HG02588 (cell line): Measurements from ENCODE around the gene DNAI1.
"Not testable (repeated sequence)": the region's sequence is repeated elsewhere in the genome, so short reads cannot be mapped to it uniquely, and the experiment has no call there.

Experiments used
- ATAC-seq: cut with Tn5 transposase; IDR thresholded peaks from one replicate; pipeline ENCODE4 v1.9.1; 2021; ENCODE audit warnings: mild to moderate bottlenecking, moderate library complexity; ENCODE audit not compliant: unreplicated experiment

Gene DNAI1

DNA sequence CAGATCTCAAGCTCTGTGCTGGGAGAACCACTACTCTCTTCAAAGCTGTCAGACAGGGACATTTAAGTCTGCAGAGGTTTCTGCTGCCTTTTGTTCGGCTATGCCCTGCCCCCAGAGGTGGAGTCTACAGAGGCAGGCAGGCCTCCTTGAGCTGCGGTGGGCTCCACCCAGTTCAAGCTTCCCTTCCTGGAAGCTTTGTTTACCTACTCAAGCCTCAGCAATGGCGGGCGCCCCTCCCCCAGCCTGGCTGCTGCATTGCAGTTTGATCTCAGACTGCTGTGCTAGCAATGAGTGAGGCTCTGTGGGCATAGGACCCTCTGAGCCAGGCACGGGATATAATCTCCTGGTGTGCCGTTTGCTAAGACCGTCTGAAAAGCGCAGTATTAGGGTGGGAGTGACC, 73.4 kb downstream of the DNAI1 start:
- not testable (repeated sequence) for ATAC-seq

DNA sequence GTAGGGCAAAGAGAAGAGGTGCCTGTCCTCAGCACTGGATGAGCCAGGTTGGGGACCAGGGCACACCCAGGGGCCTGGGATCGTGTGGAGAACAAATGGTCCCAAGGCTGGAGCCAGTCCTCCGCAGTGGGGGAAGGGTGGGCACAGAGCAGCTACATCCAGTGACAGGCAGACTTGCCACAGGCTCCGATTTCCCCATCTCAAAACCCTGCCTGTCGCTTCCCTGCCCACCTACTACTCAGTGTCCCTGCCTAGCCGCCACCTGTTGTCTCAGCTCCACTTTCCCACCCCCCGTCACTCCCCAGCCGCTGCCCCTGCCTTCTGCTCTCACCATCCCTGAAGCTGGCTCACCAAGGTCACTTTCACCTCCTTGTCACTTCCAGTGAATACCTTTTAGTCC, 78.1 kb downstream of the DNAI1 start:
- no peak for ATAC-seq

DNA sequence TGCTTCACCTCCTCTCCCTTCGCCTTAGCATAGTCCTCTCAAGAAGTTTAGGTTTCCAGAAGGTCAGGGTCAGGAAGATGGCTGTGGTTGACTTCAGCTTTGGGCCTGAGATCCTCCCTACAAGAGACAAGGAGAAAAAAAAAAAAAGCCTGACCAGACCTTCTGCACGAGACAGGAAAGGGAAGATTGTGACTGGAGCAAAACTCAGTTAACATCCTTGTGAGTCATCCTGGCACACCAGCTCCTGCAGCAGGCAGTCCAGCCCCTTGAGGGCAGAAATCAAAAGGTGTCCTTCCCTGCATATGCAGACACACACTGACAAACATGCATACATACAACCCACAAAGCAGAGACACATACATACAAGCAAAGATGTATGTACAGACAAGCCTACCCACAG, 82.2 kb downstream of the DNAI1 start:
- ATAC-seq = no peak

DNA sequence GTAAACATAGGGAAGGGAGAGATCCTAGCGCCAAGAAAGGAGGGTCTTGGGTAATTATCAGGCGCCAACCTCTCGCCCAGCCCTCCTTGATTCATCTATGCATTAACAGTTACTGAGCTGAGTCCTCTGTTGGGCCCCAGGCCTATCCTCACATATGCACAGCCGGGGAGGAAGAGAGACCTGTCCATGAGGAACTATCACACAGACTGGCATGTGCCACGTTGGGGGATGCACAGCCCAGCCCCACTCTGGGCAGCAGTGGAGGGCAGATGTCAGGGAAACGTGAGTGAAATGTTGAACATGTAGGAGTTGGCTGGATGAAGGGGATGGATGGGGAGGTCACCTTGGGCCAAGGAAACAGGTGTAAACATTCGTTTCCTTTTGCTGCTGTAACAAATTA, 82.9 kb downstream of the DNAI1 start:
- no peak for ATAC-seq

DNA sequence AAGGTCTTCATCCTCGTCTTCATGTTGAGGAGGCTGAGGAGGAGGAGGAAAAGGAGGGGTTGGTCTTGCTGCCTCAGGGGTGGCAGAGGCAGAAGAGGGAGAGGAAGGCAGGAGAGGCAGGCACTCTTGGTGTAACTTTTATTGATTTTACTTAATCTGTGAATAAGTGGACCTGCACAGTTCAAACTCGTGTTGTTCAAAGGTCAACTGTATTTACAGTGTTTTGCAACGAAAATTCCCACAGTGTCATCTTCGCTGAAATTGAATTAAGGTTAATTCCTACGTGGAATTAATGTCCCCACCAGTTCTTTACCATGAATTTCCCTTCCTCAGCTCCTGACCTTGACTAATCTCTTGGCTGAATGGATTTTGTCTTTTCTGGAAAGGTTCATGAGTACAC, 85.4 kb downstream of the DNAI1 start:
- ATAC-seq = no peak

DNA sequence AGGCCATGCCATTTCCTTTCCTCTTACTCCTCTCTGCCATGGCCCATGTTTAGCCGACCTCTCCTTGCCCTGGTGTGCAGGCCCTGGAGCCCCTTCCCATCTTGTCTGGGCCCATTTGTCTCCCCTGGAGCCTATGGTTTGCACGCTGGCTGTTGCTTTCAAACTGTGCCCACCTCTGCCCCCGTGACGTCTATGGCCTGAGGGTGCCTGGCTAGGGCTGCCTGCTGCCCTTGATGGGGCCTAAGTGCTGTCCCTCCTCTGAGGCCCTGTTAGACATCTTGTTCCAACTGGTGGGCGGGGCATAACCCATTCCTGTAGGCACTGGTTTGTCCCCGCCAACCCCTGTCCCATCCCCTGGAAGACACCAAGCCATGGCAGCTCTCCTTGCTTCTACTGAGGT, 86.9 kb downstream of the DNAI1 start:
- no peak for ATAC-seq

DNA sequence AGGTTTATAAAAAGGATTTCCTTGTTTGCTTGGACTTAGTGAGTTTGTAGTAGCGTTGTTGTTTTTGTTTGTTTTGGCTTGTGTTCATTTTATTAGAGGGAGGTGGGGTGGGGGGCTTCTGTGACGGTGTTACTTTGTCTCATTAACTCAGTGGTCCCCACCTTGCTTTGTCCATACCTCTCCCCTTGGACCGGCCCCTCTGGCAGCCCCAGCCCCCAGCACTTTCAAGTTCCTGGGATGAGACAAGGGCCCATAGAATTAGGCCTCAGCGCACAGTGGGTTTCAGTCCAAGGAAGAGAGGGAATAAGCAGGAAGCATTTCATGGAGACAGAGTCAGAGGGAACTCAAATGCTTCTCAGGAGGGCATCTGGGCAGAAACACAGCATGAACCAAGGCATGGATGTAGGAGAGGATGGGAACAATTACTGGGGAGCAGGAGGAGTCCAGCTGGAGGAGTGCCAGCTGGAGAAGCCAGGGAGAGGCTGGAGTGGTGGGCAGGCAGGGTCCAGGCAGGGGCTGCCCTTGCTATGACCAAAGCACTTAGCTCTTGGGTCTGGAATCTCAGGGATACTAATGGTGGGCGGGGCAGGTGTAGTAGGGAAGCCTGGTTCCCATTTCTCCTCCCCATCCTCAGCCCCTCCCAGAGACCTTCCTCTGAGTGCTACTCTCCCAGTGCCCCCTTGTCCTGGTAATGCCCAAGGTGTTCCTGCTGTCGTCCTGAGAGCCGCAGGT, 87.7 kb downstream of the DNAI1 start:
- no peak for ATAC-seq

DNA sequence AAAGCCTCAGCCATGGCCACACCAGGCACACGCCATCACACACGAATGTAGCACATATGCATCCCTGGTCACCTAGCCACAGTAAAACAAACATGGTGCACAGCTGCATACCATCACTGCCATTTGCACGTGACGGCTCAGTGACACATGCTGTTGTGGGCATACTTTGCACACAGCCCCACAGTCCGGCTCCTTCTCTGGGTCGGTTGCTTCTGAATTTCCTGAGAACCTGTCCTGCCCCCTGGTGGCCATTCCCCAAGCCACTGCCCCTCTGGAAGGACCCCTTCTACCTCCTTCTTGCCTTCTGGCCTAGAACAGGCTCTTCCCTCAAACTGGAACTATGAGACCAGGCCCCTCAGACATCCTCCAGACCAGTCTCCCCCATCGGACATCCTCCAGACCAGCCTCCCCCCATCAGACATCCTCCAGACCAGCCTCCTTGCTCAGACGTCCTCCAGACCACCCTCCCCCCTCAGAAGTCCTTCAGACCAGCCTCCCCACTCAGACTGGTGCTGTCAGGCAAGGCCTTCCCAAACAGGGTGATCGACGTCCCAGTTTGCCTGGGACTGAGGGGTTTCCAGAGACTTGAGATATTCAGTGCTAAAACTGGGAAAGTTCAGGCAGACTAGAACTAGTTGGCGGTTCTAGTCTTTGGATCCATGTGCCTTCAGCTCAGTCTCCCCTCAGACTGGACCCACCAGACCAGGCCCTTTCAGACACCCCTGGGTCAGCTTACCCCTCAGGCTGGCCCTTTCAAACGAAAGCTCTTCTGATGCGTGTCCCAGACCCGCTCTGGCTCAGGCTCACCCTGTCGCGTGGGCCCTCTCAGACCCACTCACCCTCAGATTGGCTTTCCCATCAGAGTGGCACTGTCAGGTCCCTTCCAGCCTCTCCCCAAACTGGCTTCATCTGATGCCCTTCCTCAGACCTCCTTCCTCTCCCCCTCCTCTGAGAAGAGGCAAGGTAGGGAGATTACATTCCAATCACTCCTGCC, 88.5 kb downstream of the DNAI1 start:
- ATAC-seq = no peak

DNA sequence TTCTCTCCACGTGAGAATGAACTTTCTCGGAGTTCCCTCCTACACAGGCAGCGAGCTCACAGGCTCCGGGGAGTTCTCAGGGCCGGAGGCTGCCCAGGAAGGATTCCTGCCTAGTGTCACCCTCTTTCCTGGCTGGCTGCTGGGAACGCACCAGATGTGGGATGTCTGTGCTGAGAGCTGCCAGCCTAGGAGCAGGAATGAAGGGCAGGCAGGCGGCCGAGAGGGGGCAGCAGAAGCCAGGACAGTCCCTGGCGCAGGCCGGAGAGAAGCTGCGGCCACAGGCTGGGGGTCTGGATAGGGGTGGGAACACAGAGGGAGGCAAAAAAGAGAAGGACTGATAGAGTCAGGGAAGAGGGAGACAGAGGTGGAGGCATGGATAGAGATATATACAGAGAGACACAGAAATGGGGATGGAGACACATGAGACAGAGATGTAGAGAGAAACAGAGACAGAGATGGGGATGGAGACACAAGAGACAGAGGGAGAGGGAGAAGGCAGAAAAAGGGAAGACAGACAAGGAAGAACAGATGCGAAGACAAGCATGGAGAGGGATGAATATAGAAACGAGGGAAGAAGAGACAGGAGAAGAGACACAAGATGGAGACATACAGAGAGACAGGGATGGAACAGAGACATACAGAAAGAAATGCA, 89.5 kb downstream of the DNAI1 start:
- no peak for ATAC-seq

DNA sequence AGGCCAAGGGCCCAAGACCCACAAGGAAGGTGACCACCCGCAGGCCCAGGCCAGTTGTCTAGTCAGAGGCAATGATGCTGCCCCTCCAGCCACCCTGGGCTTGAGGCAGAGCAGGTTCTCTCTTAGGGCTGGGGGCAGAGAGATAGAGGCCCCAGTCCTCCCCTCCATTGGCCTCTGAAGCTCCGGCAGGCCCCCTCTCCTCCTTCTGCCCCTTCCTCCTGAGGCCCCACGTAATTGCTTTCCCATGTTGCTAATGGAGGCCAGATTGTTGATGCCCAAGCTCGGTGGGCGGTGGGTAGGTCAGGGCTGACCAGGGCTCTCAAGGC, 90.8 kb downstream of the DNAI1 start:
- no peak for ATAC-seq

DNA sequence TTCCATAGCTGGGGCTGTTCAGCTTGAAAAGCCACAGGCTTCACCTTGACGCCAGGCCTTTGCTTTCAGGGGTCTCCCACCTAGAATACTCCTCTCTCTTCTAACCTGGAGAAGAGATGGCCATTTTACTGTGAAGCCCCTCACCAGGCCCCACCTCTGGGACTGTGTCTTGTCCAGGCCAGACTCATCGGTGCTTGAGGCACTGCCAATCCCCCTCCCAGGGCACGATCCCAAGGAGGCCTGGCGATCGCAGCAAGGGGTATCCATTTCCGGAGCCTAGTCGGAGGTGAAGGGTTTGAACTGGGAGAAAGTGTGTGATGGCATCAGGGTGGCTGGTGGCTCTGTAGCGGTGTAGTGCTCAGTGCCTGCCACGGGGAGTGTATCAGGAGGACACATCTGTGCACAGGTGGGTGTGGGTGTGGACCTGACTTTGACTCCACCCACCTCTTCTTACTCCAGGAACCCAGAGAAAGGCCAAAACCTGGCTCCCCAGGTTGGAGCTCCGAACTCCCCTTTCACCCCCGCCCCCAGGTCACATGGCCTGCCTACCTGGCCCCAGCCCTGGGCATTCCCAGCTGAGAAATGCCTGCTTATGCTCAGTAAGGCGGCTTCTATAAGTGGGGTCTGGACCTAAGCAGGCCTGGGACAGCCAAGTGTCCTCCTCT, 91.5 kb downstream of the DNAI1 start:
- no peak for ATAC-seq

DNA sequence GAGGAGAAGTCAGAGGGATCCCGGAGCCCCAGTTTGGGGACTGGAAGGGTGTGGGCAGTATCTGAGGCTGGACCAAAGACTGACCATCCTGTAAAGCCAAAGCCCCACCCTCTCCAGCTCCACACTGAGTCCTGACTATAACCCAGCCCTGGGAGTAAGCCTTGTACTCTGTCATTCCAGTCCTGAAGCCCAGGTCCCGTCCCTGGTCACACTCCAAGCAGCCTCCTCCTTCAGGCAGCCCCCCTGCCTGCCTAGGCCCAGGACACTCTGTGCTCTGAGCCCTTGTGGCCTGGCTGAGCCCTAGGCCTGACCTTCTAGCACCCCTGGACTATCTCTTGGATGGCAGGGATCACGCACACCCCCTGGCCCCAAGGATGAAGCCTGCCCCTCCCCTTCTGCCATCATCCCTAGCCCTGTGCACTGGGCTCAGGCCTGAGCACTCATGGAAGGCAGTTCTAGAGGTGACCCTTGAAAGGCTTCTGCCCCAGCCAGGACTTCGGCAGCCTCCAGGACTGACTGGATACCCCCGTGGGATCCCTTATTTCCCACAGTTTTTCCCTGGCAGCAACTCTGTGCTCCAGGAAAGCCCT, 92.2 kb downstream of the DNAI1 start:
- no peak for ATAC-seq

DNA sequence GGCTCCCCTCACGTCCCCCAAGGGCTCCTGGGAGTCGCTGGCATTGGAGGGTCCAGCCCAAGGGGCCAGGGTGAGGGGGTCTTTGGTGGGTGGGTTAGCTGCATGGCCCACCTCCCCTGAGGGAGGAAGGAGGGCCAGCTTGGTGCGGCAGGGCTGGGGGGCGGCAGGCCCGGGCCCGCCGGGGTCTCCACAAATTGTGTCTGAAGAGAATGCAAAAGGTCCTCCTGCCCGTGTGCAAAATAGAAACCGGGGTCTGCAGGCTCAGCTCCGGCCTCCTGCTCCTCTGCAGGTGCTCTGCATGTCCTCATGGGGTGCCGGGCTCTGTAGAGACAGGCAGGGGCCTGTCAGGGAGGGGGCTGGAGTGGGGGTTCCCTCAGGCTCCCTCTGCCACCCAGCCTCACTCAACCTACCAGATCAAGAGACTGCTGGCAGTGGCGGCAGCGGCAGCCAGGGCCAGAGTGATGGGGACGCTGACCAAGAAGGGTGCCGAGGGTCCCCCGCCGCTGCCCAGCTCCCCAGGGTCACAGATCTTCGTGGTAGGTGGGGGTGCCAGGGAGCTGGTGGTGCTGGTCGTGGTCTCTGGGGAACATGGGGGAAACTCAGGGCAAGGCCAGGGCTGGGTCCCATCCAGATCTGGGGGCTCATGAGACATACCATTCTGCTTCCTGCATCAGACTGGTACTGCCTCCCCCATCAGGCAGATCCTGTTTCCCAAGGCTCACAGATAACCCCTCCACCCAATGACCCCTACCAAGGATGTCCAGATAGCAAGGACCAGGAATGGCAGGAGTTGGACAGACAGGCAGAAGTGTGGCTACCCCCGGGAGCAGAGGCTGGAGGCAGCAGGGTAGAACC, 93.4 kb downstream of the DNAI1 start:
- no peak for ATAC-seq

DNA sequence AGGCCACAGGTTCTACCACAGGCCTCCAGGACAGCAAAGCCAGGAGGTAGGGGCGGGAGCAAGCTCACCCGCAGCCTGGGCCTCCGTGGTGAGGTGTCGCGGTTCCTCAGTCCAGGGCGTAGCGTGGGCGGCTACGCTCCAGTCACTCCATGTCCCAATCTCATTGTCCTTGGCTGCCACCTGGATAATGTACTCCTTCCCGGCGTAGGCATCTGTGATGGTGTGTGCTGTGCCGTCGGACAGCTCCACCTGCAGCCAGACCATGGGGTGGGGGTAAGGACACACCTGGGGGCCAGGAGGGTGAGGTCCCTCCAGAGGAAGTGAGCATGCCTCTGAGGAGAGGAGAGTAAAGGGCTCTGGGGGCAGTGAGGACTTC, 94.0 kb downstream of the DNAI1 start:
- no peak for ATAC-seq

DNA sequence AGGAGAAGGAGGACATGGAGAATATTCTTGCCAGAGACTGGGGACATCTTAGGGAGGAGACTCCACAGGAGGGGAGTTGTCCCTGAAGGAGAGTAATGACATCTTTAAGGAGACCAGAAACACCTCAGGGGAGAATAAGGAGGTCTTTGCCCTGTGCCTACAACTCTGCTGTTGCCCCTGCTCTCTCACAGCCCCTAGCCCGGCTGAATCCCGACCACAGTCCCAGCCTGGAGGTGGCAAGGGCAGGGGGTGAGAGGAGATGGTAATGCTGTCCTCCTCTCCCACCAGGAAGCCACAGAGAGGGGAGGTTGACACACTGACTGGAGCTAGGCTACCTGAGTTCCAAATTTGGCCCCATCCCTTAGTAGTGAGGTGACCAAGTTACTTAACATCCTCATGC, 94.4 kb downstream of the DNAI1 start:
- ATAC-seq = no peak

DNA sequence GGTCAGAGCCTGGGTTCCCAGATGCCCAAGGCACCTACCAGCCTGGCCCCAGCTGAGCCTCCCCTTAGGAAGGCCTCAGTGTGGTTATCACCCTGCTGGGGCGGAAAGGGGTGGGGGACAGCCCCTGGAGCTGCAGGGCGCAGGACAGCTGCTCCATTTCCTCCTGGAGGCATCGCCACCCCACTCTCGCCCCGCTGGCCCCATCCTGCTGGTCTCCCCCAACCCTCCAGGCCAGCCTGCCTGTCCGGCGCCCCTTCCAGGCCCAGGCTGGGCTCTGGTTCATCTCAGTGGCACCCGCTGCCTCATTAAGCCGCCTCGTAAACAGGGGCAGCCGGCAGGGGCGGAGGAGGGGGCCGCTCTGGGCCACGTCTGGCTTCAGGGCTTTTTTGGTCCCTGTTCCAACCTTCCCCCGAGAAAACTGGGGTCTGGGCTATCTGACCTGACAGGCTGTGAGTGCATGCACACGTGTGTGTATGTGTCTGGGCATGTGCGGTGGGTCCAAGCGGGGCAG, 95.0 kb downstream of the DNAI1 start:
- no peak for ATAC-seq

DNA sequence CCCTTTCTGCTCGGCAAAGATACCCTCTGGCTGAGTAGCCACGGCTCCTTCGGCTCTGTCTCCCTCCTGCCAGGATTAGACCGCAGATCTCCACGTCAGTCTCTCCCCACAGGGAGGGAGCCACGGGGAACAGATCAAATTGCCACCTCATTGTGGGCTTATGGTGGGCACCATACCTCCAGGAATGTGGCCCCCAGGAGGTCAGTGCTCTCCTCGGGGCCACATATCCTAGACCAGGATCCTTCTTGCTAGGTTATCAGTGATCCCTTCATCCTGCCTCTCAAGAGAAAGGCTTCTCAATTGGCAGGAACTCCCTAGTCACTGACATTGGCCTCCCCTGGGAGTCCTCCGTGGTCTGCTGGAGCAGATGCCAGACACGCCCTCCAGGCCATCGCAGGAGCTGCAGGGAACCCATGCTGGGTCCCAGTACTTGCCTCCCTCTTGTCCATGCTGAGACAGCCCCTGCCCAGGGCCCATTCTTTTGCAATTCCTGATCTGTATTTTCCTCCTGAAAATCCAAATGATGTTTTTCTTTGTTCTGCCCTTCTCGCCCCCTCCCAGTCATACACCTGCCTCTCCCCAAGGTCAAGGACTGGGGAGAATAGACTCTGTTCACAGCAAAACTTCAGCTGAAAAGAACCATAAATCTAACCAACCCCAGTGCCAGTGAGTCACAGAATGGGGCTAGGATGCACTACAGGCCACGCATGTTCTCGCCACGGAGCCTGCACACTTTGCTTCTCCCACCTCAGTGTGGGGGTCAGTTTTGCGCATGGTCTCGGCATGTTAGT, 95.8 kb downstream of the DNAI1 start:
- ATAC-seq = no peak

DNA sequence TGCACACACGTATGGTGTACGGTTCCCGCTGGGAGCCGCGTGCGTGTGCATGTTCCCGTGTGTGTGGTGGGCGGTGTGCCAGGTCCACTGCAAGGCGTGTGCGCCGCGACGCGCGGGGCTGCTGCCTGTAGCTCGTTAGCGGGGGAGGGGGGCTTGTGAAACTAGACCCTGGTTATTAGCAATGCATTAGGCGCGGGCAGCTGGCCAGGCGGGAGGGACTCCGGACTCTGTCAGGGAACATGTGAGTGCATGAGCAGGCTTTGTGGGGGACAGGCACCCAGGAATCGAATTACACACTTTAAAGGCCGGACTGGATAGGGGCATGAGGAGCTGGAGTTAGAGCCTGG, 96.4 kb downstream of the DNAI1 start:
- no peak for ATAC-seq

DNA sequence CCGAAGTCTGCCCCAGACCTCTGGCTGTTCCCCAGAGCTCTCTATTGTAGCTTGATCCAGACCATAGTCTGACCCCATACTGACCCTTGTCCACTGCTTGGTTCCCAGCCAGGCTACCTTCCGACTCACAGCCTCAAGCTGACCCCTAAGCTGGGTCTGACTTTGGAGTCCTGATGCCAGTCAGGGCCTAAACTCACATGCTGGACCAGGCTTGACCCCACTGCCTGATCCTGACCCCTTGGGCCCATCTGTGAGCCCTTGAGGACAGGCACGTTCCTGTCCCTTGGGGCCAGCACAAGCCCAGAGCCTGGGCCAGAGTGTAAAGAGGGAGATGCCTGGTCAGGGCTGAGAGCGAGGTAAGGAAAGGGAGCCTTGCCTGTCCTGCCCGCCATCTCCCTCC, 96.9 kb downstream of the DNAI1 start:
- ATAC-seq = no peak
